Choroid plexus epithelial cell (primary cell): ENCODE results near the gene RPN1.
"Not testable (repeated sequence)": the region's sequence is repeated elsewhere in the genome, so short reads cannot be mapped to it uniquely, and the experiment has no call there.

Source experiments
- DNase-seq: peaks from one replicate; pipeline ENCODE4 v3.0.0-alpha.2; 2010; ENCODE audit warnings: low read depth
- H3K4me3 ChIP-seq: 2 replicates; pipeline ENCODE4 v1.5.1; 2011; ENCODE audit warnings: low read depth, mild to moderate bottlenecking, control low read depth, low read length, moderate library complexity
- CTCF ChIP-seq: conservative IDR thresholded peaks from 2 replicates; pipeline ENCODE4 v1.5.1; 2011; ENCODE audit warnings: low read depth, mild to moderate bottlenecking, control low read depth, inconsistent platforms, low read length, moderate library complexity

The RPN1 gene

GRCh38 chr3:128587391-128587790 is 63.2 kb downstream of the RPN1 start:
- DNase-seq = no peak
- H3K4me3 ChIP-seq = no peak overlapping the region
- no peak for TF ChIP-seq CTCF

- not testable (repeated sequence) for H3K4me3 ChIP-seq, DNase-seq
These were observed 63.7 kb downstream of the RPN1 start for GRCh38 chr3:128586932-128587331.

GRCh38 chr3:128586391-128586790 is 64.2 kb downstream of the RPN1 start:
- H3K4me3 ChIP-seq, DNase-seq: not testable (repeated sequence)

GRCh38 chr3:128585974-128586373 is 64.6 kb downstream of the RPN1 start:
- no peak for DNase-seq
- no peak overlapping the region for H3K4me3 ChIP-seq
- no peak for TF ChIP-seq CTCF

GRCh38 chr3:128585189-128585588 is 65.4 kb downstream of the RPN1 start:
- TF ChIP-seq CTCF = no peak
- H3K4me3 ChIP-seq = no peak overlapping the region
- DNase-seq = no peak

GRCh38 chr3:128584412-128585020 is 66.1 kb downstream of the RPN1 start:
- peak; percentile 70 for DNase-seq
- TF ChIP-seq CTCF = peak; percentile 74
- H3K4me3 ChIP-seq = no peak overlapping the region

- no peak overlapping the region for H3K4me3 ChIP-seq
- no peak for TF ChIP-seq CTCF
- DNase-seq = no peak
These were observed 69.1 kb downstream of the RPN1 start for GRCh38 chr3:128581566-128581965.

- TF ChIP-seq CTCF = no peak
- DNase-seq = no peak
- H3K4me3 ChIP-seq = no peak overlapping the region
These were observed 70.7 kb downstream of the RPN1 start for GRCh38 chr3:128579927-128580326.
